ENCODE measurements around the gene NTF3.
A peak's percentile ranks its signal among the peaks of the same experiment; 100 is the strongest.

The NTF3 gene

GRCh38 chr12:5451251-5451650, 19.3 kb downstream of the NTF3 start:
- H3K4me3 ChIP-seq (ENCODE audit: low read depth, low read length): no peak overlapping the region
- TF ChIP-seq CTCF (IDR thresholded peaks at IDR 0.05; ENCODE audit: low read depth, low read length): no peak

GRCh38 chr12:5452569-5452968, 20.7 kb downstream of the NTF3 start:
- TF ChIP-seq CTCF (IDR thresholded peaks at IDR 0.05; ENCODE audit: low read depth, low read length): no peak
- H3K4me3 ChIP-seq (ENCODE audit: low read depth, low read length): no peak overlapping the region

GRCh38 chr12:5453466-5453865, 21.6 kb downstream of the NTF3 start:
- TF ChIP-seq CTCF (IDR thresholded peaks at IDR 0.05; ENCODE audit: low read depth, low read length): no peak

GRCh38 chr12:5455045-5455444, 23.1 kb downstream of the NTF3 start:
- no peak overlapping the region for H3K4me3 ChIP-seq (ENCODE audit: low read depth, low read length)
- TF ChIP-seq CTCF (IDR thresholded peaks at IDR 0.05; ENCODE audit: low read depth, low read length): no peak

More at GRCh38 chr12:5453466-5453865, 21.6 kb downstream of the NTF3 start:
- H3K4me3 ChIP-seq (ENCODE audit: low read depth, low read length): no peak overlapping the region

GRCh38 chr12:5456030-5456429, 24.1 kb downstream of the NTF3 start:
- no peak overlapping the region for H3K4me3 ChIP-seq (ENCODE audit: low read depth, low read length)
- TF ChIP-seq CTCF (IDR thresholded peaks at IDR 0.05; ENCODE audit: low read depth, low read length): no peak

GRCh38 chr12:5456906-5457305, 25.0 kb downstream of the NTF3 start:
- H3K4me3 ChIP-seq (ENCODE audit: low read depth, low read length): peak overlapping the region; percentile 28
- no peak for TF ChIP-seq CTCF (IDR thresholded peaks at IDR 0.05; ENCODE audit: low read depth, low read length)

GRCh38 chr12:5458229-5459050, 26.5 kb downstream of the NTF3 start:
- TF ChIP-seq CTCF (IDR thresholded peaks at IDR 0.05; ENCODE audit: low read depth, low read length): no peak
- H3K4me3 ChIP-seq (ENCODE audit: low read depth, low read length): no peak overlapping the region

All from WI38 (cell line).